Heart left ventricle (tissue), 16 donors: ENCODE data around the gene AFAP1L2. TPM values are rescaled to one million over a fixed set of nuclear protein-coding genes. Genes with fewer than 3 reads are reported as not detected.
A peak's percentile ranks its signal among the peaks of the same experiment; 100 is the strongest.

Experiments
- ATAC-seq, 4 donors: fragments of 200-7000 bp; cut with Tn5 transposase; one replicate each; pipeline ENCODE4 v1.9.1; 2020 to 2022; ENCODE audit warnings: moderate library complexity in 4 of 4, mild to moderate bottlenecking in 3 of 4, moderate number of reproducible peaks in 1 of 4
- DNase-seq, 5 donors: peaks; one replicate each; pipeline ENCODE4 v3.0.0-alpha.2; 2020
- H3K27ac ChIP-seq, 12 donors: fragments of 200-600 bp; sonication (generic) in 4 of 12; one replicate each; pipeline versions ENCODE4 v1.5.0 to v1.8.0; 2016 to 2022; ENCODE audit warnings: mild to moderate bottlenecking in 2 of 12
- H3K27me3 ChIP-seq, 9 donors: fragments of 200-600 bp; sonication (generic) in 2 of 9; one replicate each; pipeline versions ENCODE4 v1.5.1 to v1.8.0; 2016 to 2022; ENCODE audit warnings: mild to moderate bottlenecking in 3 of 9
- H3K36me3 ChIP-seq, 9 donors: fragments of 200-600 bp; sonication (generic) in 2 of 9; one replicate each; pipeline versions ENCODE4 v1.5.0 to v1.8.0; 2018 to 2022; ENCODE audit warnings: mild to moderate bottlenecking in 2 of 9
- H3K4me1 ChIP-seq, 12 donors: fragments of 200-600 bp; sonication (generic) in 4 of 12; one replicate each; pipeline versions ENCODE4 v1.5.0 to v1.8.0; 2016 to 2022; ENCODE audit warnings: mild to moderate bottlenecking in 3 of 12
- H3K4me3 ChIP-seq, 12 donors: fragments of 200-600 bp; sonication (generic) in 4 of 12; one replicate each; pipeline versions ENCODE4 v1.5.0 to v1.8.0; 2017 to 2022; ENCODE audit warnings: mild to moderate bottlenecking in 9 of 12, moderate library complexity in 4 of 12
- H3K9me3 ChIP-seq, 12 donors: fragments of 200-600 bp; sonication (generic) in 4 of 12; one replicate each; pipeline versions ENCODE4 v1.5.0 to v1.8.0; 2016 to 2022; ENCODE audit warnings: mild to moderate bottlenecking in 1 of 12
- CTCF ChIP-seq, 12 donors: fragments of 200-600 bp; sonication (generic) in 4 of 12; IDR thresholded peaks; one replicate each; pipeline versions ENCODE4 v1.5.0 to v1.8.0; 2018 to 2022; ENCODE audit warnings: antibody characterized with exemption in 12 of 12, mild to moderate bottlenecking in 5 of 12
- POLR2A ChIP-seq, 2 donors: fragments of 450-650 bp; IDR thresholded peaks; one replicate each; pipeline ENCODE4 v1.6.1; 2017; ENCODE audit warnings: antibody characterized with exemption in 2 of 2, mild to moderate bottlenecking in 2 of 2, moderate library complexity in 2 of 2
- WGBS, 4 donors: extraction: QIAGEN DNeasy Blood & Tissue Kit in 2 of 4; methylation state at CpG; one replicate each; pipeline versions ENCODE4 v1.1.5 to v1.1.7; 2013 to 2018; 5-methylcytosine and 5-hydroxymethylcytosine counted together
- intact Hi-C, 10 donors: fragments of 100-400 bp; cut with DNase I; formaldehyde crosslinking; loops; one replicate each; pipeline versions ENCODE4 v1.11.1 to v1.14.2; 2022
- polyA plus RNA-seq, 2 donors: library from polyadenylated mRNA; stranded (reverse); fragments of 200-250 nt; gene quantifications; one replicate each; pipeline ENCODE4 v1.2.3, GENCODE V29; 2013
- total RNA-seq, 9 donors: library from RNA; depleted of rRNA in 2 of 9; stranded (reverse); fragments of >200 nt in 2 of 9; fragmentation: NEBNext Ultra II Directional in 3 of 9; extraction: Animal tissue kit (Norgen Biotek cat#: 25700) in 3 of 9; gene quantifications; one replicate each; pipeline versions ENCODE4 v1.1.0 to v1.2.4, GENCODE V29; 2016 to 2023
- donor health status: ischemic (EF 13 %, LVEDD 7.1; RV severe dilation, severe dysfunction).
- donor health status: healthy with polysubstance abuse.
- donor health status: DM: no; HTN: yes; CAD: no.
- donor health status: DM: no; HTN: no; CAD: no.
- donor health status: ischemic (EF 25% LVEDD 6.9; RV normal size, moderate dysfunction).
- donor health status: ischemic (EF 25% LVEDD 5.7; RV mildly dilated, moderate dysfunction).
- donor health status: healthy.
- donor health status: DM: yes; HTN: yes; CAD: no.
- donor health status: ischemic (EF 35%, LVEDD 5.7; RV mildly dilated, moderate dysfunction).
- donor health status: nonischemic (EF 11% LVEDD 7.7; RV severe dilation, severe dysfunction).
- donor health status: DM: yes; HTN: yes; CAD: no.
- donor health status: PGD.
- donor health status: ischemic (EF 29% LVEDD 5.4; RV normal size, mild dysfunction).
- donor health status: nonischemic (EF 23%, LVEDD 6.1; RV moderate dilation, normal function).

The AFAP1L2 gene
- total and polyA plus RNA-seq, 11 donors, result 2.8 to 8.2 (median 4.3) TPM

DNA sequence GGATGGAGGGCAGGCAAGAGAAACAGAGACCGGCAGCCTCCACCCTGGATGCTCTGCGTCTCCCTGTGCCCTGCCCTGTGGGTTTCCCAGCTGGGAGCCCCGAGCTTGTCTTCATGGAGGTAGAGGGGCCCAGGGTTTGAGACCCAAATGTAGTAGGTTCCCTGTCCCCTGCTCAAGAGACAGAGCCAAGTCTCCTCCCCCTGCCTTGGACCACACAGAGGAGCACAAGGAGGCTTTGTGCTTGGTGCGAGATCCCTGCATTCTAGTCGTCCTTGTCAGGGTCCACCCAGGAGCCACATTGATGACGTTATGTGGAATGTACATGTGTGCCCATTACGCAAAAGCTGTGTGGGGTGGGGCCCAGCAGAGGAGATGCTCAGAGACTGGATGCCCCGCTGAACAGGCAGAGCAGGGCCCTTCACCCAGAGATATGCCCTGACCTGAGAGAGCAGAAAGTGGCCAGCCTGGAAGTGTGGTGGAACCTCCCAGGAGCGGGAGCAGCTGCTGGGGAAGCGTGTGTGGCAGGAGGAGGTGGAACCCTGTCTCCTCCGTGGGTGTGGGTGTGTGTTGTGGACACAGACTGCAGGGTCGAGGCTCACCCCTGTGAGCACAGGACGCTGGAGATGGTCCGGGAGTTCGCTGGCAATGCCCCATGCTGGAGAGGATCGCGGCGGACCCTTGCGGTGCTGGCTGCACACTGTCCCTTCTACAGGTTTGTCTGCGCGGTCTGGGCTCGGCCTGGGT, 126.0 kb downstream of the AFAP1L2 start:
- no peaks in the 10 kb centered on the region for H3K4me1 ChIP-seq
- no peaks in the 10 kb centered on the region for H3K36me3 ChIP-seq
- no peaks in the 10 kb centered on the region for H3K9me3 ChIP-seq
- intact Hi-C loops, result no loop called here
- H3K27ac ChIP-seq, result no peak overlapping the region
- TF ChIP-seq POLR2A (IDR thresholded peaks at IDR 0.05) (no peak), CTCF (IDR thresholded peaks at IDR 0.05) (no peak)
- peak in 1 of 5 donors; percentile 49 for DNase-seq
- ATAC-seq, result peak in 1 of 4 donors; percentile 12
- WGBS, 4 donors, result 80 to 89% (median 87%) methylated on average over 13 to 22 of the region's 22 CpGs
- no peak overlapping the region for H3K4me3 ChIP-seq
- H3K27me3 ChIP-seq, result no peaks in the 10 kb centered on the region

- 91 to 95% (median 93%) methylated on average over 6 of the region's 6 CpGs for WGBS, 4 donors
- ATAC-seq, result no peak
- H3K9me3 ChIP-seq, result no peaks in the 10 kb centered on the region
- intact Hi-C loops, result no loop called here
- no peaks in the 10 kb centered on the region for H3K27me3 ChIP-seq
- peak in 1 of 5 donors; percentile 7 for DNase-seq
- peaks cover 0 to 8% (median 2%) of the 10 kb centered on the region in 12 donors for H3K4me1 ChIP-seq
- no peaks in the 10 kb centered on the region for H3K36me3 ChIP-seq
- H3K4me3 ChIP-seq, result no peak overlapping the region
- no peak overlapping the region for H3K27ac ChIP-seq
- TF ChIP-seq CTCF (IDR thresholded peaks at IDR 0.05) (no peak), POLR2A (IDR thresholded peaks at IDR 0.05) (no peak)
These were observed 127.6 kb downstream of the AFAP1L2 start for GRCh38 chr10:114276671-114277070.

- no peak for TF ChIP-seq CTCF (IDR thresholded peaks at IDR 0.05)
- no peak for TF ChIP-seq POLR2A (IDR thresholded peaks at IDR 0.05)
- 87 to 92% (median 91%) methylated on average over 6 of the region's 6 CpGs for WGBS, 4 donors
- no peak overlapping the region for H3K4me3 ChIP-seq
- H3K36me3 ChIP-seq, result no peaks in the 10 kb centered on the region
- ATAC-seq (no peak), DNase-seq (no peak)
- peaks cover 0 to 14% (median 3%) of the 10 kb centered on the region in 12 donors for H3K4me1 ChIP-seq
- H3K27me3 ChIP-seq, result no peaks in the 10 kb centered on the region
- no peaks in the 10 kb centered on the region for H3K9me3 ChIP-seq
- H3K27ac ChIP-seq, result no peak overlapping the region
- intact Hi-C loops, result no loop called here
These were observed 128.2 kb downstream of the AFAP1L2 start for GRCh38 chr10:114276066-114276465.

DNA sequence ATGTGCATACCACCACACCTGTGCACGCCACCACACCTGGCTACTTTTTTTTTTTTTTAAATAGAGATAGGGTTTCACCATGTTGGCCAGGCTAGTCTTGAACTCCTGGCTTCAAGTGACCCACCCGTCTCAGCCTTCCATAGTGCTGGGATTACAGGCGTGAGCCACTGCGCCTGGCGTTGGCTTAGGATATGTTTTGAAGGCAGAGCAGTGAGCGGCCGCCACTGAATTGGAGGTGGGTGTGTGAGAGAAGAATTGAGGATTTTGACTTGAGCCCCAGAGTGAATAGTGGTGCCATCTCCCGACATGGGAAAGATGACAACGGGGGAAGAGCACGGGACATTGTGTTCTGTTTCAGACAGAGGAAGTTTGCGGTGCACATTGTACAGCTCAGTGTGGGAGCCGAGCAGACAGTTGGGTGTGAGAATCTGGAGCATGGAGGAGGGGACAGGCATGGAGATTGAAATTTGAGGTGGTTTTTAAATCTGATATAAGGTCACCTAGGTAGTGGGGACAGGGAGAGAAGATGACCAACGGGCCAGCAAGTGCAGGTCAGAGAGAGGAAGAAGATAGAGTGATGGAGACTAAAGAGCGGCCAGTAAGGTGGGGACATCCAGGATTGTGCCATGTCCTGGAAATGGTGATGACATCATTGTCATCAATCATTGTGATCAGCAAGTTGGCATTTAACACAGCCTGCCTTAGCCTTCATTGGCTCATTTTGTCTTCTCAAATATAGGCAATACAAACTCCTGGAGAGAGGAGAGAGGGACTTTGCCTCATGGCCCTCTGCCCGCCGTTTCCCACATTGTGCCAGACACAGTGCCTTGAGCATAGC, 129.5 kb downstream of the AFAP1L2 start:
- intact Hi-C loops, result no loop called here
- Histone ChIP-seq H3K36me3 (no peaks in the 10 kb centered on the region), H3K4me1 (peaks cover 0 to 23% (median 5%) of the 10 kb centered on the region in 12 donors), H3K27ac (no peak overlapping the region), H3K4me3 (no peak overlapping the region), H3K27me3 (no peaks in the 10 kb centered on the region), H3K9me3 (no peaks in the 10 kb centered on the region)
- 92 to 94% (median 93%) methylated on average over 16 of the region's 16 CpGs for WGBS, 4 donors
- DNase-seq (peak in 1 of 5 donors; percentile 46), ATAC-seq (no peak)
- TF ChIP-seq CTCF (IDR thresholded peaks at IDR 0.05), result no peak
- TF ChIP-seq POLR2A (IDR thresholded peaks at IDR 0.05), result no peak
